HUDEP-2 (cell line): ENCODE measurements around the gene CDH2.
"Not testable (repeated sequence)": the region's sequence is repeated elsewhere in the genome, so short reads cannot be mapped to it uniquely, and the experiment has no call there.

ENCODE experiments used
- DNase-seq, 76 experiments: peaks; one replicate each; lab custom pipeline; 2025; ENCODE audit not compliant: unreplicated experiment in 76 of 76; lab: John Stamatoyannopoulos, UW

CDH2 gene

GRCh38 chr18:27942706-27943105 is 234.2 kb downstream of the CDH2 start:
- DNase-seq = no peak

- no peak for DNase-seq
Observed at GRCh38 chr18:27931535-27931934, 245.4 kb downstream of the CDH2 start.

DNA sequence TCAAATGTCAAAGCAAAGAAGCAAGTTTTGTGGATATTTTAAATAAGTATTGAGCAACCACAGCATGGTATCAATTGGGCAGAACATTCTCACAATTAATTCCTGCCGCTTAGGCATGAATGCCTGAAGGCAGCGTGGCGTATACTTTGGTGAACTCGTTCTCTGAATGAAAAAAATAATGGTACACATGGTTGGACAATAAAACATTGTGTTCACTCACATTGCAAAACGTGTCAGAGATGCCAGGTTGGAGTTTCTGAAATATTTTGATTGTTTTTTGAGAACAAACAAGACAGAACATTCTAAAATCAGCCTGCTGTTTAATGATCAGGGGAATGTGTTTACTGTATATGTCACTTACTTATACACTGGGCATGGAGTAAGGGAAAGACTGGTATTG is 254.2 kb downstream of the CDH2 start:
- no peak for DNase-seq

DNA sequence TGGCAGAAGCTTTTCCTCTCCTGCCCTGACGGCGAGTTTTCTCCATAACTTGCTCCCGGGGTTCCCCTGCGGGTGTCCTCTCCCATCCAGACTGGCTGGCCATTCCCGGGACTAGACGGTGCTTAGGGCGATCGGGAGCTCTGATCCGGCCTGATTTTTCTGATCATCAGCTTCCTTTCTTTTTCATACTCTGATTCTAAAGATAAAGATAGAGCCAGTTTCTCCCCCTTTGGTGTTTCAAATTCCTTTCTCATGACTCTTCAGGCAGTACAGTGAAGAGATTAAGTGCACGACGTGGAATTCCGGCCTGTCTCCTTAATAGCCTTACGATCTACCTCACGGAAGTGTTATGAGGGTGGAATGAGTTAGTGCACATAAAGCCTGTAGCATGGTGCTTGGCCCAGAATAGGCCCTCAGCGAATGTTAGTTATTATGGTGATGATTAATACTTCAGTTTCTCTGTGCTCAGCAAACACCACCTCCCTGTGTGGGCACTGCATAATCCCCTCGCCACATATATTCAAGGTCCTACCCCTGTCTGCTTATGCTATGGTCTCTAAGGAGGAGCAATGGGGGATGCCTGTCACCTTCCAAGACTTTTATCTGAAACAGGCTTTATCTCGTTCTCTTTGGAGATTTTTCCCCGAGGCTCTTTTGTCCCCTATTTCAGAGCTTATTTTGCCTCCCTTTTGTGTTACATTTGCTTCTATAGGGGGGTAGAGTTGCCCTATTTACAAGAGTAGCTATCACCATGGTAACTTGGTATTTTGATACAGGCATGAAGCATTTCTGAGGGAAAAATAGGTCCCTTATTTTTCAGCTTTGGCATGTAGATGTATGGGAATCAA is 254.8 kb downstream of the CDH2 start:
- DNase-seq = no peak

- DNase-seq = no peak
Observed at GRCh38 chr18:27921392-27921791, 255.5 kb downstream of the CDH2 start.

GRCh38 chr18:27920836-27921235 is 256.1 kb downstream of the CDH2 start:
- no peak for DNase-seq

- DNase-seq = not testable (repeated sequence)
Observed at GRCh38 chr18:27906189-27906588, 270.7 kb downstream of the CDH2 start.

- DNase-seq = no peak
Observed at GRCh38 chr18:27903906-27904305, 273.0 kb downstream of the CDH2 start.

DNA sequence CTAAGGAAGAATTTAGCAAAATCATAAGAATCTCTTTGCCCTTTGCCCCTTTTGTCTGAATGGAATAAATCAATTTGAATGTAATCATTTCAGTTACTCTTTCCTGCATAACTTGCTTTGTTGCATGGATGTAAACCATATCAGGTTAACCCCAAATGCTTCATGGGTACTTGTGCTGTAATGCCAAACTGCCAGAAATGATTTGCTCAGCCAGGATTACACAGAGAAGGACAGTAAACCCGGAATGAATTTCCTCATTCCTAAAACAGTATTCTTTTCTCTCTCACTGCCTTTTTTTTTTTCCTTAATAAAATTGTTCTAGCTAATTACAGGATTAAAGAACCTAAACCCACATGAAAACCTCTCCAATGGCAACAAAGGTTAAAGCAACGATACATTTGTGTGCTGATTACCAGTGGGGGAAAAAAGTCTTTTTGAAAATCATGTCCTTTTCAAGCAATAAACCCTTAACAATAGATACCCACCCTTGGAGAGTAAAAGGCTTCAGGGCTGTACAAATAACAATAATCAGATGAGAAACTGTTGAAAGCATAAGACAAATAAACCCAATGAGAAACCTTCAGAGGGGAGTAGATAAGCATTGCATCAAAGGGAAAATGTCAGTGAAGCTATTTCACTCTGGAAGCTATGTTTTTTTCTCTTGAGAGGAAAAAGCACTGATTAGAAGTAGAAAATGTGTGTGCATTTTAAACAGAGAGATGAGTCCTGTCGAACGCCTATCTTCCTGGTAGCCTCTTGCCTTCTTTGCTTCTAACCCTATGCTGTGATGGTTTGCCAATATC is 275.3 kb downstream of the CDH2 start:
- DNase-seq = no peak
